Lower leg skin (tissue), 4 donors: Measurements from ENCODE around the gene RBPJ. TPM values are rescaled to one million over a fixed set of nuclear protein-coding genes. Genes with fewer than 3 reads are reported as not detected.

Experiments used
- DNase-seq, 2 donors: peaks; one replicate each; pipeline ENCODE4 v3.0.0-alpha.2; 2019; ENCODE audit warnings: low spot score in 2 of 2
- H3K4me3 ChIP-seq: fragments of 200-600 bp; sonication (generic); 2 replicates; pipeline ENCODE4 v1.5.1; 2017; ENCODE audit warnings: mild to moderate bottlenecking, low read depth; ENCODE audit not compliant: poor library complexity, severe bottlenecking
- POLR2A ChIP-seq, 2 donors: fragments of 450-650 bp; IDR thresholded peaks; one replicate each; pipeline ENCODE4 v1.6.1; 2016 to 2017; ENCODE audit warnings: antibody characterized with exemption in 2 of 2, mild to moderate bottlenecking in 1 of 2, moderate library complexity in 1 of 2
- WGBS, 2 donors: methylation state at CpG; one replicate each; pipeline ENCODE4 v1.1.5; 2018; 5-methylcytosine and 5-hydroxymethylcytosine counted together
- intact Hi-C: fragments of 100-400 bp; cut with DNase I; formaldehyde crosslinking; loops from one replicate; pipeline ENCODE4 v1.15.0; 2023; ENCODE audit warnings: low total_unique reads
- total RNA-seq, 4 donors: library from RNA; depleted of rRNA; stranded (reverse); fragments of >200 nt; gene quantifications; one replicate each; pipeline ENCODE4 v1.1.0, GENCODE V29; 2016
- TF ChIP-seq, protein P1 (sequence below), 3 donors: fragments of 450-650 bp; IDR thresholded peaks; one replicate each; pipeline ENCODE4 v1.5.1; 2016; ENCODE audit warnings: antibody characterized with exemption in 3 of 3, mild to moderate bottlenecking in 3 of 3, moderate library complexity in 2 of 3

The RBPJ gene
- total RNA-seq, 4 donors from 2014 or later: 41.1 to 48.3 (median 45.5) TPM

- no peak for DNase-seq
- TF ChIP-seq, protein P1, sequence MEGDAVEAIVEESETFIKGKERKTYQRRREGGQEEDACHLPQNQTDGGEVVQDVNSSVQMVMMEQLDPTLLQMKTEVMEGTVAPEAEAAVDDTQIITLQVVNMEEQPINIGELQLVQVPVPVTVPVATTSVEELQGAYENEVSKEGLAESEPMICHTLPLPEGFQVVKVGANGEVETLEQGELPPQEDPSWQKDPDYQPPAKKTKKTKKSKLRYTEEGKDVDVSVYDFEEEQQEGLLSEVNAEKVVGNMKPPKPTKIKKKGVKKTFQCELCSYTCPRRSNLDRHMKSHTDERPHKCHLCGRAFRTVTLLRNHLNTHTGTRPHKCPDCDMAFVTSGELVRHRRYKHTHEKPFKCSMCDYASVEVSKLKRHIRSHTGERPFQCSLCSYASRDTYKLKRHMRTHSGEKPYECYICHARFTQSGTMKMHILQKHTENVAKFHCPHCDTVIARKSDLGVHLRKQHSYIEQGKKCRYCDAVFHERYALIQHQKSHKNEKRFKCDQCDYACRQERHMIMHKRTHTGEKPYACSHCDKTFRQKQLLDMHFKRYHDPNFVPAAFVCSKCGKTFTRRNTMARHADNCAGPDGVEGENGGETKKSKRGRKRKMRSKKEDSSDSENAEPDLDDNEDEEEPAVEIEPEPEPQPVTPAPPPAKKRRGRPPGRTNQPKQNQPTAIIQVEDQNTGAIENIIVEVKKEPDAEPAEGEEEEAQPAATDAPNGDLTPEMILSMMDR (IDR thresholded peaks at IDR 0.05): no peak
- no peak for TF ChIP-seq POLR2A (IDR thresholded peaks at IDR 0.05)
- 53 to 65% methylated on average over 4 of the region's 4 CpGs for WGBS, 2 donors
- intact Hi-C loops: no loop called here
- H3K4me3 ChIP-seq: no peak overlapping the region
Measured at GRCh38 chr4:26344901-26345564, 24.2 kb downstream of the RBPJ start.

DNA sequence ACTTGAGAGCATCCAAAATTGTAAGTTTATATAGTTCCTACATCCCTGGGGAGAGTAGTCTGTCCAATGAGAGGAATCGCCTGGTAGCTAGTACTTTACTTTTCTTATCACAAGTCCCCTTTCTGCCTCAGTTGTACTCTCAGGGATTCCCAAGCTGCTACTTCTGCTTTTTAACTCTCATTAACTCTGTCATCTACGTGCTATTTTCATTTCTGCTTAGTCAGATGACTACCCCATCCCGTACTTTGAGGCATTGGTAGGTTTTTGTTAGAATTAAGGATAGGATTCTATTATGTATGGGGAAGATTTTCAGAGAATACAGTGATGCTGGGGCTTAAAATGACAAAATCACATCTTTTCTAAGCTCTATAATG lies 24.7 kb downstream of the RBPJ start:
- WGBS, 2 donors: 65 to 70% methylated on average over 3 of the region's 3 CpGs
- intact Hi-C loops: no loop called here
- H3K4me3 ChIP-seq: no peak overlapping the region
- TF ChIP-seq, protein P1 (IDR thresholded peaks at IDR 0.05): no peak
- no peak for TF ChIP-seq POLR2A (IDR thresholded peaks at IDR 0.05)
- DNase-seq: no peak

GRCh38 chr4:26346203-26346620 lies 25.4 kb downstream of the RBPJ start:
- H3K4me3 ChIP-seq: no peak overlapping the region
- intact Hi-C loops: no loop called here
- TF ChIP-seq, protein P1 (IDR thresholded peaks at IDR 0.05): no peak
- TF ChIP-seq POLR2A (IDR thresholded peaks at IDR 0.05): no peak
- WGBS, 2 donors: 55 to 66% methylated on average over 6 of the region's 6 CpGs
- DNase-seq: no peak

GRCh38 chr4:26349496-26349895 lies 28.7 kb downstream of the RBPJ start:
- no peak for TF ChIP-seq POLR2A (IDR thresholded peaks at IDR 0.05)
- TF ChIP-seq, protein P1 (IDR thresholded peaks at IDR 0.05): no peak
- intact Hi-C loops: no loop called here
- DNase-seq: no peak
- no peak overlapping the region for H3K4me3 ChIP-seq
- 70 to 71% methylated on average over 2 of the region's 2 CpGs for WGBS, 2 donors

DNA sequence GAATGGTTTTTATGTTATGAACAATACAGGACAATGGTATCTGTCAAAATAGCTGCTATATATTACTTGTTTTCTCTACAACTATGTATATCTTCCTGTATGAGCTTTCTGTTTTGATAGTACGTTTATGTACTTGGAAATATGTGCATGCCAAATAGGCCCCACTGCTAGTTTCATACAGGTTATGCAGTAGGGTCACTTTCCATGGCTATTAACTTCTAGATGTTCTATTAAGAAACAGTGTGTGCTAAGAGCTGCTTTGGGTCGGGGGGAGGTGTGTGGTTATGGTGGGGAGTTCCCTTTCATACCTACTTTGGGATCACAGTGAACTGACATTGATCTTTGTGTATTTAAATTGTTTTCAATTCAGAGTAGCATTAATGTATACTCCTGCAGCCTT lies 30.9 kb downstream of the RBPJ start:
- no peak for DNase-seq
- TF ChIP-seq POLR2A (IDR thresholded peaks at IDR 0.05): no peak
- TF ChIP-seq, protein P1 (IDR thresholded peaks at IDR 0.05): no peak
- no peak overlapping the region for H3K4me3 ChIP-seq
- intact Hi-C loops: no loop called here
- 87 to 93% methylated on average over 2 of the region's 2 CpGs for WGBS, 2 donors

DNA sequence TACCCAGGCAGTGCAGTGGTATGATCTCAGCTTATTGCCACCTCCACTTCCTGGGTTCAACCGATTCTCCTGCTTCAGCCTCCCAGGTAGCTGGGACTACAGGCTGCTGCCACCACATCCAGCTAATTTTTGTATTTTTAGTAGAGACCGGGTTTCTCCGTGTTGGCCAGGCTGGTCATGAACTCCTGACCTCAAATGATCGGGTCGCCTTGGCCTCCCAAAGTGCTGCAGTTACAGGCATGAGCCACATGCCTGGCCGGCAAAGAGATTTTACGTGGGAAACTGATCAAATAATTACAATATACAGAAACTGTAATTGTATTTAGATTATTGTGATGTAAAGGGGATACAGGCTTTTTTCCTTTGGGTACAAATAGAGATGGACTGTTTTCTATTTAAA lies 33.7 kb downstream of the RBPJ start:
- TF ChIP-seq, protein P1 (IDR thresholded peaks at IDR 0.05): no peak
- no peak for TF ChIP-seq POLR2A (IDR thresholded peaks at IDR 0.05)
- DNase-seq: no peak
- H3K4me3 ChIP-seq: no peak overlapping the region
- intact Hi-C loops: no loop called here
- WGBS, 2 donors: 78 to 86% methylated on average over 7 of the region's 7 CpGs
